H1 (cell line): ENCODE results near the gene LPXN. TPM values are rescaled to one million over a fixed set of nuclear protein-coding genes. Genes with fewer than 3 reads are reported as not detected.

ENCODE experiments used
- EZH2 ChIP-seq: fragments of 200-600 bp; sonication (generic); IDR thresholded peaks from 2 replicates; pipeline ENCODE4 v1.7.1; 2012; ENCODE audit warnings: low read depth, mild to moderate bottlenecking, moderate library complexity, low read length, inconsistent platforms; ENCODE audit not compliant: severe bottlenecking
- HDAC6 ChIP-seq: IDR thresholded peaks from one replicate; pipeline ENCODE4 v1.7.1; 2012; ENCODE audit warnings: low read depth, mild to moderate bottlenecking, inconsistent platforms, low read length, moderate library complexity
- TBP ChIP-seq: IDR thresholded peaks from 2 replicates; pipeline ENCODE4 v1.6.1; 2011; ENCODE audit warnings: low read depth, low read length, improper control_type of control experiment
- polyA plus RNA-seq, 7 experiments: library from polyadenylated mRNA; depleted of rRNA in 3 of 7; stranded (reverse) in 5 of 7; unstranded in 2 of 7; fragments of >200 nt in 5 of 7; fragments of 200-250 nt in 2 of 7; gene quantifications; 1 replicate in 5 of 7; 2 replicates in 1 of 7; 4 replicates in 1 of 7; pipeline versions ENCODE4 v1.2.1 to v1.2.3, GENCODE V29; 2011 to 2013; ENCODE audit warnings: missing spikeins in 2 of 7, mixed read lengths in 2 of 7
- total RNA-seq: library from RNA; stranded (reverse); fragmentation: NEBNext Ultra II Directional; extraction: Animal tissue kit (Norgen Biotek cat#: 25700); gene quantifications from 2 replicates; pipeline ENCODE4 v1.2.1, GENCODE V29; 2021

Gene LPXN
- total and polyA plus RNA-seq, 2 of the 8 experiments (the other 6 are each of a cell fraction or from before 2014, with no cell fraction given), result 1.4 to 2.7 TPM

DNA sequence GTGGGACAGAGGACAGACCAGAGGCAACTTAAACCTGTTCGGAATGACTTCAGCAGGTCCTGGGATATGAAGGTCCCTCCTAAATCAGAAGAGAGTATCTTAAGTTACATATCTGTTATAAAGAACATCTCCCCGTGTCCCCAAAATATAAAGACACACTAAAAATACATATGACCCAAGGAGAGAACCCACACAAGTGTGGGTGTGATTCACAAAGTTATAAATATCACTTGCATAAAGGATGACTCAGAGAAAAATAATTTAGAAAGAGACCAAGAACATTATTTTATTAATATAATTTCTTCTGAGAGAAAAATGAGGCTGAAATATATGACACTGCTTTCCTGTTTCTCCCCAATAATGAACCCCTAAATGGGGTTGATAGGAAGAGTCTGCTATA, 82.0 kb downstream of the LPXN start (continued):
- no peak for TF ChIP-seq EZH2
- no peak for TF ChIP-seq TBP
- no peak for TF ChIP-seq HDAC6
